Natural killer cell (primary cell): Measurements from ENCODE around the gene PTCH1. TPM values are rescaled to one million over a fixed set of nuclear protein-coding genes. Genes with fewer than 3 reads are reported as not detected.

ENCODE experiments used
- ATAC-seq, 3 donors: fragments of 150-1000 bp in 2 of 3; fragments of 200-7000 bp in 1 of 3; cut with Tn5 transposase; 1 replicate in 1 of 3; 2 replicates in 2 of 3; pipeline ENCODE4 v1.10.0; 2021; ENCODE audit warnings: mild to moderate bottlenecking in 2 of 3, moderate library complexity in 2 of 3
- DNase-seq, 2 donors: peaks; one replicate each; pipeline versions ENCODE4 v3.0.0 to v3.0.0-alpha.2; 2013 to 2021; ENCODE audit warnings: mixed read lengths in 1 of 2
- H3K27ac ChIP-seq: one replicate; pipeline ENCODE4 v1.5.1; 2013; ENCODE audit warnings: mild to moderate bottlenecking, low read length
- H3K27me3 ChIP-seq: one replicate; pipeline ENCODE4 v1.6.1; 2013; ENCODE audit warnings: low read length; ENCODE audit not compliant: control insufficient read depth, insufficient read depth
- H3K36me3 ChIP-seq: one replicate; pipeline ENCODE4 v1.6.1; 2013; ENCODE audit warnings: low read length; ENCODE audit not compliant: control insufficient read depth, insufficient read depth
- H3K4me1 ChIP-seq: one replicate; pipeline ENCODE4 v1.6.1; 2013; ENCODE audit warnings: low read length; ENCODE audit not compliant: control insufficient read depth, insufficient read depth
- H3K4me3 ChIP-seq: one replicate; pipeline ENCODE4 v1.5.1; 2013; ENCODE audit warnings: low read length
- H3K9me3 ChIP-seq: one replicate; pipeline ENCODE4 v1.6.1; 2013; ENCODE audit warnings: low read length; ENCODE audit not compliant: control insufficient read depth, insufficient read depth
- H3K27ac Mint-ChIP-seq, 2 donors: one replicate each; pipeline ENCODE4 v1.8.0; 2022; ENCODE audit warnings: mild to moderate bottlenecking in 2 of 2, mixed read lengths in 2 of 2, moderate library complexity in 1 of 2
- H3K27me3 Mint-ChIP-seq, 2 donors: one replicate each; pipeline ENCODE4 v1.8.0; 2022; ENCODE audit warnings: low read depth in 2 of 2, mixed read lengths in 2 of 2
- H3K36me3 Mint-ChIP-seq: one replicate; pipeline ENCODE4 v1.8.0; 2022; ENCODE audit warnings: mixed read lengths
- H3K4me1 Mint-ChIP-seq, 2 donors: one replicate each; pipeline ENCODE4 v1.8.0; 2022; ENCODE audit warnings: mixed read lengths in 2 of 2
- H3K4me3 Mint-ChIP-seq: one replicate; pipeline ENCODE4 v1.8.0; 2022; ENCODE audit warnings: mild to moderate bottlenecking, moderate library complexity, mixed read lengths
- H3K9me3 Mint-ChIP-seq, 2 donors: one replicate each; pipeline ENCODE4 v1.8.0; 2022; ENCODE audit warnings: mixed read lengths in 2 of 2
- WGBS: methylation state at CpG from one replicate; pipeline ENCODE4 v1.1.7; 2013; ENCODE audit warnings: missing lambda C conversion rate; ENCODE audit not compliant: insufficient coverage; 5-methylcytosine and 5-hydroxymethylcytosine counted together
- intact Hi-C: fragments of 100-400 bp; cut with micrococcal nuclease; formaldehyde crosslinking; loops from one replicate; pipeline ENCODE4 v1.14.2; 2022
- total RNA-seq, 4 donors: library from RNA; stranded (reverse); fragments of 120-200 nt in 1 of 4; gene quantifications; one replicate each; pipeline versions ENCODE4 v1.2.3 to v1.2.4, GENCODE V29; 2013 to 2022
- TF ChIP-seq, protein P1 (sequence below): fragments of 200-600 bp; IDR thresholded peaks from one replicate; pipeline ENCODE4 v1.8.0; 2022; ENCODE audit warnings: antibody characterized with exemption

The PTCH1 gene
- total RNA-seq, 3 donors from 2014 or later (not counting 1 experiment from before 2014, with no cell fraction given), result 60.9 to 127 (median 82.1) TPM

DNA sequence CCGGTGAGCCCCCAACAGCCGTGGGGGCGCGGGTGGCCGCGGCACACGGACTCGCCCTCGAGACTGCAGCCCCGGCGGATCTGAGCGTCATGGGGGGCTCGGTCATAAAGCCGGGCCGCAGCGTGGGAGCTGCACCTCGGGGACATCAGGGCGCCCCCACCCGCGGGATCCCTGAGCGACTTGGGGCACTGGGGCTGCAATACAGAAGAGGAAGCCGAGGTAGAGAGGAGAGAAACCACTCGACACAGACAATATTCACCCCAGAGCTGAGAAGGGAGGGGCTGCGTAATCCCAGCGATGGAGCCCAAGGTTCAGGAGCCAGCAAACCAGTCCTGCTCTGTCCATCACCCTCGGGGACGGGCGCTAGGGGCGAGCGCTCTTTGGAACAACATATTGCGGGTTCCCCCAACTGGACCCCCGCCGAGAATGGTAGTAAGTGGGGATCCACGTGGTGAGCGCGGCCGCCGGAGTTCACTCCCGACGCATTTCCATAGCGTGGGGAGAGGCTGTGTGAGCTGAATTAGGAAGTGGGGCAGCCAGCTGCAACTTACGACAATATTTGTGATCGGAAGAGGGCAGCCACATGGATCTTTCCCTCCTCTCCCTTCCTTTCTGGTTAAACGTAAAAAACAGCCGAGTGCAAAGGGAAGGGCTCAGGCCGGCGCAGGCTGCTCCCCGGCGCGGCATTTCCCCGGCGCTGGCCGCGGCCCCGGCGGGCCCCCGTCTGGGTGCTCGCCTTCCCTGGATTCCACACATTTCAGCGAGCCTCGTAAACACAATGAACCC lies 9.9 kb downstream of the PTCH1 start:
- Mint-ChIP-seq H3K27me3 (peaks cover 0 to 14% of the 10 kb centered on the region in 2 donors), H3K4me3 (peak overlapping the region; percentile 90), H3K4me1 (peaks cover 56 to 66% of the 10 kb centered on the region in 2 donors), H3K27ac (peak overlapping the region; percentile 88 to 93), H3K36me3 (no peaks in the 10 kb centered on the region), H3K9me3 (no peaks in the 10 kb centered on the region)
- Histone ChIP-seq H3K27me3 (peaks cover 34% of the 10 kb centered on the region), H3K9me3 (no peaks in the 10 kb centered on the region), H3K36me3 (no peaks in the 10 kb centered on the region), H3K27ac (peak overlapping the region; percentile 72), H3K4me3 (peak overlapping the region; percentile 84), H3K4me1 (peaks cover 40% of the 10 kb centered on the region)
- WGBS, result under 1% methylated on average over 59 of the region's 60 CpGs
- intact Hi-C loops, result loop anchor here (1.0 to 10.0 kb wide), 5 partner anchors 13 to 908 kb away; partner anchors contain the start of genes ERCC6L2 and ZNF367
- ATAC-seq, result peak; percentile 22 to 40 (median 33)
- TF ChIP-seq, protein P1, sequence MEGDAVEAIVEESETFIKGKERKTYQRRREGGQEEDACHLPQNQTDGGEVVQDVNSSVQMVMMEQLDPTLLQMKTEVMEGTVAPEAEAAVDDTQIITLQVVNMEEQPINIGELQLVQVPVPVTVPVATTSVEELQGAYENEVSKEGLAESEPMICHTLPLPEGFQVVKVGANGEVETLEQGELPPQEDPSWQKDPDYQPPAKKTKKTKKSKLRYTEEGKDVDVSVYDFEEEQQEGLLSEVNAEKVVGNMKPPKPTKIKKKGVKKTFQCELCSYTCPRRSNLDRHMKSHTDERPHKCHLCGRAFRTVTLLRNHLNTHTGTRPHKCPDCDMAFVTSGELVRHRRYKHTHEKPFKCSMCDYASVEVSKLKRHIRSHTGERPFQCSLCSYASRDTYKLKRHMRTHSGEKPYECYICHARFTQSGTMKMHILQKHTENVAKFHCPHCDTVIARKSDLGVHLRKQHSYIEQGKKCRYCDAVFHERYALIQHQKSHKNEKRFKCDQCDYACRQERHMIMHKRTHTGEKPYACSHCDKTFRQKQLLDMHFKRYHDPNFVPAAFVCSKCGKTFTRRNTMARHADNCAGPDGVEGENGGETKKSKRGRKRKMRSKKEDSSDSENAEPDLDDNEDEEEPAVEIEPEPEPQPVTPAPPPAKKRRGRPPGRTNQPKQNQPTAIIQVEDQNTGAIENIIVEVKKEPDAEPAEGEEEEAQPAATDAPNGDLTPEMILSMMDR, result no peak
- peak; percentile 43 to 65 for DNase-seq

DNA sequence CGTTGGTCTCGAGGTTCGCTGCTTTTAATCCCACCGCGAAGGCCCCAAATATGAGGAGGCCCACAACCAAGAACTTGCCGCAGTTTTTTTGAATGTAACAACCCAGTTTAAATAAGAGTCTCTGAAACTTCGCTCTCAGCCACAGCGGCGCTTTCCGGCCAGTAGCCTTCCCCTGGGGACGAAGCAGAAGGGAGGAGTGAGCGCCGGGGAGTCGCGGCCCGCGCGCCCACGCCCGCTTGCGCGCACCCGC lies 10.4 kb downstream of the PTCH1 start:
- Histone ChIP-seq H3K4me1 (peaks cover 37% of the 10 kb centered on the region), H3K36me3 (no peaks in the 10 kb centered on the region), H3K27me3 (peaks cover 34% of the 10 kb centered on the region), H3K4me3 (peak overlapping the region; percentile 84), H3K9me3 (no peaks in the 10 kb centered on the region), H3K27ac (peak overlapping the region; percentile 75)
- Mint-ChIP-seq H3K27me3 (peaks cover 0 to 14% of the 10 kb centered on the region in 2 donors), H3K4me3 (peak overlapping the region; percentile 90), H3K36me3 (no peaks in the 10 kb centered on the region), H3K4me1 (peaks cover 56 to 66% of the 10 kb centered on the region in 2 donors), H3K27ac (peak overlapping the region; percentile 88 to 93), H3K9me3 (no peaks in the 10 kb centered on the region)
- TF ChIP-seq, protein P1, result no peak
- intact Hi-C loops, result loop anchor here (1.0 to 10.0 kb wide), 5 partner anchors 12 to 908 kb away; partner anchors contain the start of genes ERCC6L2 and ZNF367
- DNase-seq (no peak), ATAC-seq (peak; percentile 2 to 7 (median 5))
- WGBS, result under 1% methylated on average over 23 of the region's 23 CpGs

DNA sequence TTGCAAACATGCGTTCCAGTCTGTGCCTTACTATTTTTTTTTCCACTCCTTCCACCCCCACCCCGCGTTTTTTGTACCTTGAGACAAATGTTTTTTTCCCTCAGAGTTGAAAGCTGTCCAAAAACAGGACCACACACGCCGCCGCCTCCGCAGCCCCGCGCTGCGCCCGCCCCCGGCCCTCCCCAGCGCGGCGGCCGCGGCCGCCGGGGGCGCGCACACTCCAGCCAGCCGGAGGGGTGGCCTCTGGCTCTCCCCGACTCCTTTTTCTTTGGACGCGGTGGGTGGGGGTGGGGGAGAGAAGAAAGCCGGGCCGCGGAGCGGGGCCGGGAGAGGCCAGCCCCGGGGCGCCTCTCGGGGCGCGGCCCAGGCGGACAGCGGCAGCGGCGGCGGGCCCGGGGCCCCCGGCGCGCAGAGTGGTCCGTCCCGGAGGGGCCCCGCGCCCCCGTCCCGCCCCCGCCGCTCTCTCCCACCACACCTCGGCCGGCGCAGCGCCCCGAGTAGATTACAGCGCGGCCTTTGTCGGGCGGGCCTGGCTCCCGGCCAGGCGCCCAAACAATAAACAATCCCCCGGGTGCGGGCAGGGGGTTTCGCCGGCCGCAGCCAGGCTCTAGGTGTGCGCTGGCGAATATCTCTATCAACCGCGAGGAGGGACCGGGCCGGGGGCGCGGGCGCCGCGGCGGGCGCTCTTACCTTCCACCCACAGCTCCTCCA lies 10.9 kb downstream of the PTCH1 start:
- DNase-seq (peak; percentile 32 to 54), ATAC-seq (peak; percentile 10 to 26 (median 14))
- Histone ChIP-seq H3K27ac (peak overlapping the region; percentile 75), H3K4me1 (peaks cover 33% of the 10 kb centered on the region), H3K27me3 (peaks cover 32% of the 10 kb centered on the region), H3K9me3 (no peaks in the 10 kb centered on the region), H3K36me3 (no peaks in the 10 kb centered on the region), H3K4me3 (peak overlapping the region; percentile 84)
- Mint-ChIP-seq H3K4me3 (peak overlapping the region; percentile 90), H3K9me3 (no peaks in the 10 kb centered on the region), H3K4me1 (peaks cover 60 to 69% of the 10 kb centered on the region in 2 donors), H3K36me3 (no peaks in the 10 kb centered on the region), H3K27ac (peak overlapping the region; percentile 88 to 93), H3K27me3 (peaks cover 0 to 18% of the 10 kb centered on the region in 2 donors)
- TF ChIP-seq, protein P1, result no peak
- WGBS, result under 1% methylated on average over 81 of the region's 81 CpGs
- intact Hi-C loops, result loop anchor here (1.0 to 10.0 kb wide), 5 partner anchors 12 to 909 kb away; partner anchors contain the start of genes ERCC6L2 and ZNF367
